Fibroblast of pulmonary artery (primary cell): ENCODE results near the gene CDYL2.

ENCODE experiments used
- DNase-seq: peaks from one replicate; pipeline ENCODE4 v3.0.0-alpha.2; 2010; ENCODE audit warnings: low read depth
- H3K4me3 ChIP-seq: replicated peaks from 2 replicates; pipeline ENCODE4 v1.5.1; 2011; ENCODE audit warnings: low read depth, mild to moderate bottlenecking, control low read depth, low read length, moderate library complexity
- CTCF ChIP-seq: IDR thresholded peaks from 2 replicates; pipeline ENCODE4 v1.5.1; 2011; ENCODE audit warnings: mild to moderate bottlenecking, control low read depth, low read length, inconsistent platforms; ENCODE audit errors: missing control alignments

The CDYL2 gene

DNA sequence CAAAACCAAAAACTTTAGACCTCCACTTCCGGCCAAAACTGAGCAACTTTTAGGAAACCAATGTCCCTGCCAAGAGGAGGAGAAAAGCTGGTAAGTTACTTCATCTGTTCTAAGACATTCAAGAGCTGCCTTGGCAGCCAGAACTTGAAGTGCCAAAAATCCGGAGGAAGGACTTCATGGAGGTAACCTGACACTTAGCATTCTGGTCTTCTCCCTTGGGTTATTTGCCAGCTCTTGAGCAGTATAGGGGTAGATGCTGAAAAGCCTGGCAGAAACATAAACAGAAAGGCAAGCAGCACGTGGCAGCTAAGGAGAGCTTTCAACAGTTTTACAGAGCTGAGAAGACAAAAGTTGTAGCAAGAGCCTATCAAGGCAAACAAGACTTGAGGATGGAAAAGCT is 53.2 kb downstream of the CDYL2 start:
- TF ChIP-seq CTCF, result no peak
- peak overlapping the region; percentile 12 for H3K4me3 ChIP-seq
- peak; percentile 83 for DNase-seq

- DNase-seq, result peak; percentile 16
- TF ChIP-seq CTCF, result no peak
- no peak overlapping the region for H3K4me3 ChIP-seq
These were observed 58.2 kb downstream of the CDYL2 start for GRCh38 chr16:80746231-80746630.

- no peak for DNase-seq
- TF ChIP-seq CTCF, result no peak
- H3K4me3 ChIP-seq, result no peak overlapping the region
These were observed 59.5 kb downstream of the CDYL2 start for GRCh38 chr16:80744856-80745255.

- no peak overlapping the region for H3K4me3 ChIP-seq
- no peak for DNase-seq
- TF ChIP-seq CTCF, result no peak
These were observed 60.6 kb downstream of the CDYL2 start for GRCh38 chr16:80743772-80744171.

DNA sequence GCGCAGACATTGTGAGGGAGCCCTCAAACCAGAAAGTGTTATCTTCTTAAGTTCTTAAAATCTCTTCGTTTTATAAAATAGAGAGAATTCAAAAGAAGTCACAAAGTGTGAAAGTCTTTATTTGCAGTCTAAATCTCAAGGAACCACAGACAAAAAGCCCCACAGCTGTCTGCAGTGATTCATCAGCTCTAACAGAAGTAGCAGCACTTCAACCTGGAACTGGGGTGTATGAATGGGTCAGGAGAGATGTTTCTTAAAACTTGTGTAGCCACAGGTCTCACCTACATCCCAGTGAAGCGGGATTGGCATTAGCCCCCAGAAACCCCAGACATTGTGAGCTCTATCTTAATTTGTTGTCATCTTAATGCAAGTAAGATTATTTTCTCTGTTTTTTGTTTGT is 61.1 kb downstream of the CDYL2 start:
- no peak overlapping the region for H3K4me3 ChIP-seq
- no peak for TF ChIP-seq CTCF
- no peak for DNase-seq

GRCh38 chr16:80742331-80742730 is 62.1 kb downstream of the CDYL2 start:
- no peak for TF ChIP-seq CTCF
- DNase-seq, result no peak
- no peak overlapping the region for H3K4me3 ChIP-seq

GRCh38 chr16:80741724-80742123 is 62.7 kb downstream of the CDYL2 start:
- H3K4me3 ChIP-seq, result no peak overlapping the region
- DNase-seq, result no peak
- no peak for TF ChIP-seq CTCF
